Osteoblast (primary cell): Measurements from ENCODE around the gene MSH3. TPM values are rescaled to one million over a fixed set of nuclear protein-coding genes. Genes with fewer than 3 reads are reported as not detected.

Experiments
- DNase-seq: peaks from one replicate; pipeline ENCODE4 v3.0.0; 2011; ENCODE audit warnings: low spot score, mixed read lengths; ENCODE audit not compliant: insufficient read length; ENCODE audit errors: missing footprints
- H2AFZ ChIP-seq: 2 replicates; pipeline ENCODE4 v1.6.0; 2011; ENCODE audit warnings: mild to moderate bottlenecking, low read length
- H3K27ac ChIP-seq: 2 replicates; pipeline ENCODE4 v1.5.1; 2011; ENCODE audit warnings: mild to moderate bottlenecking, low read depth, low read length, moderate library complexity
- H3K27me3 ChIP-seq: 2 replicates; pipeline ENCODE4 v1.6.0; 2012; ENCODE audit warnings: mild to moderate bottlenecking, control low read depth, inconsistent platforms, low read length, moderate library complexity; ENCODE audit not compliant: insufficient read depth
- H3K36me3 ChIP-seq: 2 replicates; pipeline ENCODE4 v1.5.1; 2011; ENCODE audit warnings: mild to moderate bottlenecking, low read length, control low read depth, moderate library complexity; ENCODE audit not compliant: insufficient read depth
- H3K4me1 ChIP-seq: 2 replicates; pipeline ENCODE4 v1.5.1; 2011; ENCODE audit warnings: mild to moderate bottlenecking, low read length, control low read depth, moderate library complexity; ENCODE audit not compliant: insufficient read depth
- H3K4me2 ChIP-seq: 2 replicates; pipeline ENCODE4 v1.6.0; 2011; ENCODE audit warnings: mild to moderate bottlenecking, low read length; ENCODE audit not compliant: insufficient read depth
- H3K4me3 ChIP-seq: fragments of 200-600 bp; sonication (generic); 3 replicates; pipeline ENCODE4 v1.5.1; 2012; ENCODE audit warnings: mild to moderate bottlenecking, low read length, inconsistent platforms; ENCODE audit not compliant: insufficient read depth
- H3K79me2 ChIP-seq: 2 replicates; pipeline ENCODE4 v1.6.0; 2012; ENCODE audit warnings: mild to moderate bottlenecking, low read length, control low read depth, inconsistent platforms; ENCODE audit not compliant: insufficient read depth
- H3K9me3 ChIP-seq: 2 replicates; pipeline ENCODE4 v1.5.1; 2011; ENCODE audit warnings: low read depth, low read length, control low read depth
- H4K20me1 ChIP-seq: 2 replicates; pipeline ENCODE4 v1.6.0; 2012; ENCODE audit warnings: mild to moderate bottlenecking, low read length, control low read depth; ENCODE audit not compliant: insufficient read depth
- total RNA-seq: library from RNA; depleted of rRNA; stranded (reverse); fragments of >200 nt; gene quantifications from 2 replicates; pipeline ENCODE4 v1.2.3, GENCODE V29; 2012
- TF ChIP-seq, protein P1 (sequence below): IDR thresholded peaks from 2 replicates; pipeline ENCODE4 v1.5.1; 2011; ENCODE audit warnings: mild to moderate bottlenecking, low read depth, low read length, moderate library complexity; ENCODE audit errors: extremely low read depth

MSH3 gene
- total RNA-seq, 1 donor: 21.7 TPM

- H3K4me2 ChIP-seq: no peak overlapping the region
- H4K20me1 ChIP-seq: no peaks in the 10 kb centered on the region
- H3K4me3 ChIP-seq: no peak overlapping the region
- no peak overlapping the region for H3K27ac ChIP-seq
- no peaks in the 10 kb centered on the region for H3K27me3 ChIP-seq
- TF ChIP-seq, protein P1, sequence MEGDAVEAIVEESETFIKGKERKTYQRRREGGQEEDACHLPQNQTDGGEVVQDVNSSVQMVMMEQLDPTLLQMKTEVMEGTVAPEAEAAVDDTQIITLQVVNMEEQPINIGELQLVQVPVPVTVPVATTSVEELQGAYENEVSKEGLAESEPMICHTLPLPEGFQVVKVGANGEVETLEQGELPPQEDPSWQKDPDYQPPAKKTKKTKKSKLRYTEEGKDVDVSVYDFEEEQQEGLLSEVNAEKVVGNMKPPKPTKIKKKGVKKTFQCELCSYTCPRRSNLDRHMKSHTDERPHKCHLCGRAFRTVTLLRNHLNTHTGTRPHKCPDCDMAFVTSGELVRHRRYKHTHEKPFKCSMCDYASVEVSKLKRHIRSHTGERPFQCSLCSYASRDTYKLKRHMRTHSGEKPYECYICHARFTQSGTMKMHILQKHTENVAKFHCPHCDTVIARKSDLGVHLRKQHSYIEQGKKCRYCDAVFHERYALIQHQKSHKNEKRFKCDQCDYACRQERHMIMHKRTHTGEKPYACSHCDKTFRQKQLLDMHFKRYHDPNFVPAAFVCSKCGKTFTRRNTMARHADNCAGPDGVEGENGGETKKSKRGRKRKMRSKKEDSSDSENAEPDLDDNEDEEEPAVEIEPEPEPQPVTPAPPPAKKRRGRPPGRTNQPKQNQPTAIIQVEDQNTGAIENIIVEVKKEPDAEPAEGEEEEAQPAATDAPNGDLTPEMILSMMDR: no peak
- H2AFZ ChIP-seq: no peak overlapping the region
- H3K9me3 ChIP-seq: no peaks in the 10 kb centered on the region
- no peaks in the 10 kb centered on the region for H3K79me2 ChIP-seq
- H3K4me1 ChIP-seq: no peaks in the 10 kb centered on the region
- DNase-seq: peak; percentile 51
- no peaks in the 10 kb centered on the region for H3K36me3 ChIP-seq
Measured at GRCh38 chr5:80620211-80620610, 34.2 kb upstream of the MSH3 start.

GRCh38 chr5:80622756-80623155 is 31.7 kb upstream of the MSH3 start:
- no peak for DNase-seq
- Histone ChIP-seq H3K27me3 (no peaks in the 10 kb centered on the region), H3K4me2 (no peak overlapping the region), H3K4me1 (no peaks in the 10 kb centered on the region), H3K79me2 (no peaks in the 10 kb centered on the region), H3K9me3 (no peaks in the 10 kb centered on the region), H3K4me3 (no peak overlapping the region), H3K27ac (no peak overlapping the region), H3K36me3 (no peaks in the 10 kb centered on the region), H4K20me1 (no peaks in the 10 kb centered on the region), H2AFZ (no peak overlapping the region)
- TF ChIP-seq, protein P1: no peak

GRCh38 chr5:80623999-80624398 is 30.5 kb upstream of the MSH3 start:
- H4K20me1 ChIP-seq: no peaks in the 10 kb centered on the region
- no peak overlapping the region for H3K4me2 ChIP-seq
- H3K36me3 ChIP-seq: no peaks in the 10 kb centered on the region
- H3K27ac ChIP-seq: no peak overlapping the region
- no peaks in the 10 kb centered on the region for H3K79me2 ChIP-seq
- H3K9me3 ChIP-seq: no peaks in the 10 kb centered on the region
- H3K27me3 ChIP-seq: no peaks in the 10 kb centered on the region
- no peak for DNase-seq
- no peak overlapping the region for H2AFZ ChIP-seq
- TF ChIP-seq, protein P1: no peak
- no peak overlapping the region for H3K4me3 ChIP-seq
- H3K4me1 ChIP-seq: no peaks in the 10 kb centered on the region

GRCh38 chr5:80625230-80625629 is 29.2 kb upstream of the MSH3 start:
- no peak overlapping the region for H3K4me2 ChIP-seq
- TF ChIP-seq, protein P1: no peak
- DNase-seq: no peak
- no peaks in the 10 kb centered on the region for H3K27me3 ChIP-seq
- no peak overlapping the region for H2AFZ ChIP-seq
- no peaks in the 10 kb centered on the region for H3K4me1 ChIP-seq
- no peak overlapping the region for H3K27ac ChIP-seq
- no peaks in the 10 kb centered on the region for H3K36me3 ChIP-seq
- H3K4me3 ChIP-seq: no peak overlapping the region
- no peaks in the 10 kb centered on the region for H3K9me3 ChIP-seq
- no peaks in the 10 kb centered on the region for H3K79me2 ChIP-seq
- H4K20me1 ChIP-seq: no peaks in the 10 kb centered on the region
